Measurements from ENCODE around the gene SLC4A4. TPM values are rescaled to one million over a fixed set of nuclear protein-coding genes. Genes with fewer than 3 reads are reported as not detected.

SLC4A4 gene
- total and polyA plus RNA-seq, 12 donors: 1.3 to 34.5 (median 25.1) TPM

GRCh38 chr4:71584585-71584984 is 245.8 kb downstream of the SLC4A4 start:
- ATAC-seq (no peak), DNase-seq (no peak)
- Histone ChIP-seq H3K27me3 (no peaks in the 10 kb centered on the region), H3K27ac (no peak overlapping the region), H3K9me3 (peaks cover 0 to 13% (median 0%) of the 10 kb centered on the region in 11 donors), H3K4me1 (no peaks in the 10 kb centered on the region), H3K36me3 (no peaks in the 10 kb centered on the region), H3K4me3 (no peak overlapping the region)
- intact Hi-C loops (cut with DNase I): no loop called here
- no peak for TF ChIP-seq CTCF (IDR thresholded peaks at IDR 0.05)
- WGBS, 2 donors: 34 to 41% methylated on average over 1 of the region's 1 CpG

GRCh38 chr4:71586087-71586763 is 247.4 kb downstream of the SLC4A4 start:
- DNase-seq (no peak), ATAC-seq (no peak)
- H3K4me1 ChIP-seq: no peaks in the 10 kb centered on the region
- no peaks in the 10 kb centered on the region for H3K36me3 ChIP-seq
- no peak overlapping the region for H3K4me3 ChIP-seq
- intact Hi-C loops (cut with DNase I): no loop called here
- H3K9me3 ChIP-seq: peaks cover 0 to 15% (median 0%) of the 10 kb centered on the region in 11 donors
- TF ChIP-seq CTCF (IDR thresholded peaks at IDR 0.05): no peak
- H3K27me3 ChIP-seq: no peaks in the 10 kb centered on the region
- 64 to 84% methylated on average over 4 of the region's 4 CpGs for WGBS, 2 donors
- H3K27ac ChIP-seq: no peak overlapping the region

GRCh38 chr4:71587995-71588394 is 249.2 kb downstream of the SLC4A4 start:
- intact Hi-C loops (cut with DNase I): no loop called here
- H3K27ac ChIP-seq: no peak overlapping the region
- no peaks in the 10 kb centered on the region for H3K27me3 ChIP-seq
- H3K36me3 ChIP-seq: no peaks in the 10 kb centered on the region
- no peaks in the 10 kb centered on the region for H3K4me1 ChIP-seq
- DNase-seq (no peak), ATAC-seq (no peak)
- 95 to 97% methylated on average over 1 of the region's 1 CpG for WGBS, 2 donors
- H3K4me3 ChIP-seq: no peak overlapping the region
- TF ChIP-seq CTCF (IDR thresholded peaks at IDR 0.05): no peak
- peaks cover 0 to 13% (median 0%) of the 10 kb centered on the region in 11 donors for H3K9me3 ChIP-seq

- no peaks in the 10 kb centered on the region for H3K4me1 ChIP-seq
- no peak overlapping the region for H3K4me3 ChIP-seq
- no peaks in the 10 kb centered on the region for H3K36me3 ChIP-seq
- no peaks in the 10 kb centered on the region for H3K27me3 ChIP-seq
- WGBS, 2 donors: 42 to 48% methylated on average over 1 of the region's 1 CpG
- DNase-seq: no peak
- H3K27ac ChIP-seq: no peak overlapping the region
- intact Hi-C loops (cut with DNase I): no loop called here
- H3K9me3 ChIP-seq: peaks cover 0 to 13% (median 0%) of the 10 kb centered on the region in 11 donors
- no peak for ATAC-seq
- no peak for TF ChIP-seq CTCF (IDR thresholded peaks at IDR 0.05)
Measured at GRCh38 chr4:71592793-71593192, 254.0 kb downstream of the SLC4A4 start.

All from heart right ventricle (tissue), 16 donors.